HCT116 (cell line): ENCODE results near the gene CLTRN.

Experiments
- POLR2AphosphoS5 ChIP-seq: IDR thresholded peaks from 2 replicates; pipeline ENCODE4 v1.6.1; 2011; ENCODE audit warnings: mild to moderate bottlenecking, low read depth, low read length, moderate library complexity
- ZFX ChIP-seq: fragments of 450-650 bp; IDR thresholded peaks from 2 replicates; pipeline ENCODE4 v1.6.1; 2017

DNA sequence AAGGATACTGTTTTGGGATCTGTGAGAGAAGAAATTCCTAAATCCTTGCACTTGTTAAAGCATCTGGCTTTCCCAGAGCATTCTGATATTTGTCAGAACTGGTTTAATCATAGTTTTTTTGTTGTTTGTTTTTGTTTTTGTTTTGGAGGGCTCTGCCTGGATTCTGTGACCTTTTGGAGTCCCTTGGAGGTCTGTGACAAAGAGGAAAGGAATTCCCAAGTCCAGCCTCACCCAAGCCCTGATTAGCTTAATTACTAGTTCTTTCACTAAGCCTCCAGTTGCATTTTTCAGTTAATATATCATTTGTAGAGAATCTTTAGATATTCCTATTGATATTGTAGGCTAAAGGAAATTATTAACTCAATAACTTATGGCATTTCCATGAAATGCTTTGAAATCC is 64.6 kb downstream of the CLTRN start:
- no peak for TF ChIP-seq POLR2AphosphoS5
- no peak for TF ChIP-seq ZFX
